Spleen (tissue), 11 donors: Measurements from ENCODE around the gene LILRB2. TPM values are rescaled to one million over a fixed set of nuclear protein-coding genes. Genes with fewer than 3 reads are reported as not detected.

Source experiments
- DNase-seq: peaks from one replicate; pipeline ENCODE4 v3.0.0-alpha.2; 2020
- H3K27ac ChIP-seq, 8 donors: fragments of 200-600 bp; sonication (generic) in 7 of 8; 1 replicate in 4 of 8; 2 replicates in 4 of 8; pipeline versions ENCODE4 v1.5.0 to v1.8.0; 2016 to 2021; ENCODE audit warnings: inconsistent platforms in 4 of 8, mild to moderate bottlenecking in 4 of 8, moderate library complexity in 1 of 8
- H3K27me3 ChIP-seq, 7 donors: fragments of 200-600 bp; sonication (generic) in 6 of 7; replicated peaks in 1 of 7; 1 replicate in 4 of 7; 2 replicates in 3 of 7; pipeline versions ENCODE4 v1.5.0 to v1.8.0; 2016 to 2021; ENCODE audit warnings: inconsistent platforms in 3 of 7, mild to moderate bottlenecking in 1 of 7
- H3K36me3 ChIP-seq, 6 donors: fragments of 200-600 bp; sonication (generic) in 5 of 6; 1 replicate in 4 of 6; 2 replicates in 2 of 6; pipeline versions ENCODE4 v1.5.0 to v1.8.0; 2016 to 2021; ENCODE audit warnings: inconsistent platforms in 2 of 6
- H3K4me1 ChIP-seq, 6 donors: fragments of 200-600 bp; sonication (generic) in 5 of 6; 1 replicate in 3 of 6; 2 replicates in 3 of 6; pipeline versions ENCODE4 v1.5.0 to v1.8.0; 2016 to 2021; ENCODE audit warnings: inconsistent platforms in 3 of 6
- H3K4me3 ChIP-seq, 8 donors: fragments of 200-600 bp; sonication (generic) in 7 of 8; 1 replicate in 4 of 8; 2 replicates in 4 of 8; pipeline versions ENCODE4 v1.5.0 to v1.8.0; 2016 to 2021; ENCODE audit warnings: inconsistent platforms in 4 of 8, mild to moderate bottlenecking in 4 of 8, moderate library complexity in 2 of 8
- H3K9me3 ChIP-seq, 8 donors: fragments of 200-600 bp; sonication (generic) in 7 of 8; 1 replicate in 4 of 8; 2 replicates in 4 of 8; pipeline versions ENCODE4 v1.5.0 to v1.8.0; 2016 to 2021; ENCODE audit warnings: inconsistent platforms in 4 of 8
- POLR2A ChIP-seq, 3 donors: fragments of 450-650 bp; IDR thresholded peaks; one replicate each; pipeline ENCODE4 v1.5.1; 2017; ENCODE audit warnings: antibody characterized with exemption in 3 of 3, mild to moderate bottlenecking in 1 of 3
- POLR2AphosphoS5 ChIP-seq, 3 donors: sonication (generic); formaldehyde crosslinking; IDR thresholded peaks; one replicate each; pipeline ENCODE4 v1.5.1; 2017; ENCODE audit warnings: antibody characterized with exemption in 3 of 3
- WGBS, 5 donors: extraction: QIAGEN DNeasy Blood & Tissue Kit in 3 of 5; methylation state at CpG; one replicate each; pipeline versions ENCODE4 v1.1.5 to v1.1.7; 2013 to 2018; 5-methylcytosine and 5-hydroxymethylcytosine counted together
- intact Hi-C: fragments of 100-400 bp; cut with DNase I; formaldehyde crosslinking; loops from one replicate; pipeline ENCODE4 v1.15.0; 2023; ENCODE audit warnings: low total_unique reads
- polyA plus RNA-seq, 3 donors: library from polyadenylated mRNA; stranded (reverse); fragments of 200-250 nt; gene quantifications; one replicate each; pipeline ENCODE4 v1.2.1, GENCODE V29; 2013
- total RNA-seq, 7 donors: library from RNA; depleted of rRNA in 3 of 7; stranded (reverse); fragments of >200 nt in 3 of 7; fragmentation: NEBNext Ultra II Directional in 4 of 7; extraction: Animal tissue kit (Norgen Biotek cat#: 25700) in 4 of 7; gene quantifications; one replicate each; pipeline versions ENCODE4 v1.1.0 to v1.2.1, GENCODE V29; 2016 to 2021
- TF ChIP-seq, protein P1 (sequence below), 11 experiments: fragments of 200-600 bp in 7 of 11; fragments of 450-650 bp in 4 of 11; sonication (generic) in 4 of 11; IDR thresholded peaks in 8 of 11; conservative IDR thresholded peaks in 3 of 11; 1 replicate in 7 of 11; 2 replicates in 4 of 11; pipeline versions ENCODE4 v1.4.0 to v1.8.0; 2016 to 2021; ENCODE audit warnings: antibody characterized with exemption in 11 of 11, inconsistent platforms in 4 of 11, mild to moderate bottlenecking in 1 of 11
- donor health status: healthy with polysubstance abuse.
- donor health status: DM: no; HTN: no; CAD: no; lungs with moderate emphysema.
- donor health status: DM: no; HTN: no; CAD: no.
- donor health status: Bipolar disorder and iron deficiency.
- donor health status: healthy.
- donor health status: DM: no; HTN: no; CAD: no.
- donor health status: DM: yes; HTN: yes; CAD: no.

The LILRB2 gene
- total and polyA plus RNA-seq, 10 donors: 10.2 to 209 (median 81.5) TPM

- Histone ChIP-seq H3K27ac (peak overlapping the region in 6 of 8 donors; percentile 22 to 83 (median 73)), H3K27me3 (peaks cover 0 to 30% (median 0%) of the 10 kb centered on the region in 7 donors), H3K36me3 (peaks cover 0 to 23% (median 0%) of the 10 kb centered on the region in 6 donors), H3K4me3 (no peak overlapping the region), H3K4me1 (peaks cover 0 to 38% (median 5%) of the 10 kb centered on the region in 6 donors), H3K9me3 (no peaks in the 10 kb centered on the region)
- intact Hi-C loops: no loop called here
- WGBS, 5 donors: 47 to 77% (median 65%) methylated on average over 8 of the region's 8 CpGs
- peak in 2 of 3 donors; percentile 30 to 55 for TF ChIP-seq POLR2AphosphoS5 (IDR thresholded peaks at IDR 0.05)
- TF ChIP-seq POLR2A (IDR thresholded peaks at IDR 0.05): no peak
- DNase-seq: peak; percentile 79
These were observed 9.8 kb downstream of the LILRB2 start for GRCh38 chr19:54271106-54271505.

DNA sequence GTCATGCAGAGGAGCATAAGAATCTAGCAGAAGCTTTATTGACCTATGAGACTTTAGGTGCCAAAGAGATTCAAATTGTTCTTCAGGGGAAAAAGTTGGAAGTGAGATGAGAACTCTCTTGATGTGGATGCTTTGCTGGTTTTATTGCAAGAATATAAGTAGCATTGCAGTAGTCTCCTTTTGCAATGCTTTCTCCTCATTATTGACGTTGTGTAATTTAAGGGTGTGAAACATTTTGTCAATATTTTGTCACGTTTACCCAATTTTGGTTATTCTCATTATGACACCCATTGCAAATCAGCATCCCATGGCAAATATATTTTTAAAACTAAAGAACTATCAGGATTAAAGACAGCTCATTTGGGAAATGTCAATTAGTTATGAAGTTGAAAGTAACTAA lies 12.0 kb downstream of the LILRB2 start:
- intact Hi-C loops: no loop called here
- H3K27ac ChIP-seq: peak overlapping the region in 2 of 8 donors; percentile 42 to 43
- WGBS, 5 donors: 38 to 74% (median 46%) methylated on average over 2 of the region's 2 CpGs
- no peaks in the 10 kb centered on the region for H3K9me3 ChIP-seq
- H3K4me1 ChIP-seq: peaks cover 0 to 28% (median 7%) of the 10 kb centered on the region in 6 donors
- H3K4me3 ChIP-seq: no peak overlapping the region
- H3K27me3 ChIP-seq: peaks cover 0 to 31% (median 0%) of the 10 kb centered on the region in 7 donors
- H3K36me3 ChIP-seq: peaks cover 0 to 2% (median 0%) of the 10 kb centered on the region in 6 donors
- DNase-seq: no peak
- TF ChIP-seq, protein P1, sequence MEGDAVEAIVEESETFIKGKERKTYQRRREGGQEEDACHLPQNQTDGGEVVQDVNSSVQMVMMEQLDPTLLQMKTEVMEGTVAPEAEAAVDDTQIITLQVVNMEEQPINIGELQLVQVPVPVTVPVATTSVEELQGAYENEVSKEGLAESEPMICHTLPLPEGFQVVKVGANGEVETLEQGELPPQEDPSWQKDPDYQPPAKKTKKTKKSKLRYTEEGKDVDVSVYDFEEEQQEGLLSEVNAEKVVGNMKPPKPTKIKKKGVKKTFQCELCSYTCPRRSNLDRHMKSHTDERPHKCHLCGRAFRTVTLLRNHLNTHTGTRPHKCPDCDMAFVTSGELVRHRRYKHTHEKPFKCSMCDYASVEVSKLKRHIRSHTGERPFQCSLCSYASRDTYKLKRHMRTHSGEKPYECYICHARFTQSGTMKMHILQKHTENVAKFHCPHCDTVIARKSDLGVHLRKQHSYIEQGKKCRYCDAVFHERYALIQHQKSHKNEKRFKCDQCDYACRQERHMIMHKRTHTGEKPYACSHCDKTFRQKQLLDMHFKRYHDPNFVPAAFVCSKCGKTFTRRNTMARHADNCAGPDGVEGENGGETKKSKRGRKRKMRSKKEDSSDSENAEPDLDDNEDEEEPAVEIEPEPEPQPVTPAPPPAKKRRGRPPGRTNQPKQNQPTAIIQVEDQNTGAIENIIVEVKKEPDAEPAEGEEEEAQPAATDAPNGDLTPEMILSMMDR (IDR thresholded peaks at IDR 0.05 in 8 of 11, conservative IDR thresholded peaks at IDR 0.05 in 3 of 11): no peak

- peak; percentile 89 for DNase-seq
- intact Hi-C loops: no loop called here
- H3K9me3 ChIP-seq: no peaks in the 10 kb centered on the region
- H3K27me3 ChIP-seq: peaks cover 0 to 24% (median 0%) of the 10 kb centered on the region in 7 donors
- TF ChIP-seq POLR2A (IDR thresholded peaks at IDR 0.05) (no peak), POLR2AphosphoS5 (IDR thresholded peaks at IDR 0.05) (peak in 1 of 3 donors; percentile 45)
- TF ChIP-seq, protein P1 (IDR thresholded peaks at IDR 0.05 in 8 of 11, conservative IDR thresholded peaks at IDR 0.05 in 3 of 11): peak; percentile 57 to 89 (median 83)
- no peak overlapping the region for H3K4me3 ChIP-seq
- 6 to 12% (median 10%) methylated on average over 6 of the region's 6 CpGs for WGBS, 5 donors
- H3K27ac ChIP-seq: peak overlapping the region in 1 of 8 donors; percentile 1
- peaks cover 0 to 18% (median 5%) of the 10 kb centered on the region in 6 donors for H3K4me1 ChIP-seq
- no peaks in the 10 kb centered on the region for H3K36me3 ChIP-seq
These were observed 14.8 kb downstream of the LILRB2 start for GRCh38 chr19:54266133-54266532.

GRCh38 chr19:54262470-54262869 lies 18.4 kb downstream of the LILRB2 start:
- WGBS, 5 donors: 81 to 92% (median 89%) methylated on average over 2 of the region's 2 CpGs
- H3K27me3 ChIP-seq: peaks cover 0 to 20% (median 0%) of the 10 kb centered on the region in 7 donors
- no peak for DNase-seq
- H3K9me3 ChIP-seq: no peaks in the 10 kb centered on the region
- no peak overlapping the region for H3K4me3 ChIP-seq
- H3K27ac ChIP-seq: no peak overlapping the region
- intact Hi-C loops: no loop called here
- H3K4me1 ChIP-seq: peaks cover 0 to 14% (median 5%) of the 10 kb centered on the region in 6 donors
- H3K36me3 ChIP-seq: no peaks in the 10 kb centered on the region
- TF ChIP-seq, protein P1 (IDR thresholded peaks at IDR 0.05 in 8 of 11, conservative IDR thresholded peaks at IDR 0.05 in 3 of 11): no peak
